ENCODE results near the gene RALGAPA2. TPM values are rescaled to one million over a fixed set of nuclear protein-coding genes. Genes with fewer than 3 reads are reported as not detected.
"Not testable (repeated sequence)": the region's sequence is repeated elsewhere in the genome, so short reads cannot be mapped to it uniquely, and the experiment has no call there.

RALGAPA2 gene
- total and polyA plus RNA-seq, 2 donors, result 15.3 to 41.6 TPM

DNA sequence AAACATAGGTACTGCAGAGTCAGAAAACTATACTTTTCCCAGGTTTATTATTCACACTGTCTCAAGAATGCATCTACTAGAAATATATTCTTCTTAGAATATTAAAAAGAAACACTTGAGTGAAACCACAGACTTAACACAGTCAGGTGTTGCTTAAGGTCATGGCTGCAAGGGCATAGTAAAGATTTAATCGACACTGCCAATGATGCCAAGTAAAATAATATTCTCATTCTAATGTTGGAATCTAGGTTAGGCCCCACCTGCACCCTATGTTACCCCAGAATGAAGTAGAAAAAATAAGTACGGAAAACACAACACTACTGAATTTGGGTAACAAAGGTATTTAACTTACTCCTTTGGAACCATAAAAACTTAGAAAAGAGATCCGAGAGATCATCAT is 155.0 kb downstream of the RALGAPA2 start:
- Histone ChIP-seq H3K4me1 (ENCODE audit: insufficient read depth) (no peaks in the 10 kb centered on the region), H3K36me3 (ENCODE audit: insufficient read depth) (peaks cover 3% of the 10 kb centered on the region), H3K4me3 (ENCODE audit: low read depth, low read length) (no peak overlapping the region), H3K27ac (ENCODE audit: low read depth) (no peak overlapping the region)
- WGBS, result 97% methylated on average over 3 of the region's 3 CpGs
- DNase-seq (ENCODE audit: extremely low spot score), result no peak

DNA sequence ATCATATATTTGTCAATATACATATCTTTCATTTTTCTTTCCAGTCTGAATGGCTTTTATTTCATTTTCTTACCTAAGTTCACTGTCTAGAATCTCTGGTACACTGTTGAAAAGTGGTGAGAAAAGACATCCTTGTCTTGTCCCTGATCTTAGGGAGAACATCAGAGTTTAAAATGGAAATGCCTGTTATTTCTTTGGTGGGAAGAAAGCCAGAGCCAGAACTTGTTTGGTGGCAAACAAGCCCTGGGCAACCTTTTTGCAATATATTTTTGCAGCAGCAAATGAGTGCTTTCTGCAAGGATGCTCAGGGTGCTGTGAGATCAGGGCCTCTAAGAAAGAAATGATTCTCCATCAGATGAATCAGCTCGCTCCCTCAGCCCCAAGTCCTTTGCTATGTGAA is 156.6 kb downstream of the RALGAPA2 start:
- no peak for DNase-seq (ENCODE audit: extremely low spot score)
- Histone ChIP-seq H3K4me3 (ENCODE audit: low read depth, low read length) (no peak overlapping the region), H3K27ac (ENCODE audit: low read depth) (no peak overlapping the region), H3K36me3 (ENCODE audit: insufficient read depth) (peaks cover 3% of the 10 kb centered on the region), H3K4me1 (ENCODE audit: insufficient read depth) (no peaks in the 10 kb centered on the region)
- WGBS, result 95% methylated on average over 1 of the region's 1 CpG

GRCh38 chr20:20554951-20555350 is 157.5 kb downstream of the RALGAPA2 start:
- DNase-seq (ENCODE audit: extremely low spot score), result no peak
- no peaks in the 10 kb centered on the region for H3K4me1 ChIP-seq (ENCODE audit: insufficient read depth)
- no peak overlapping the region for H3K4me3 ChIP-seq (ENCODE audit: low read depth, low read length)
- peaks cover 3% of the 10 kb centered on the region for H3K36me3 ChIP-seq (ENCODE audit: insufficient read depth)
- no peak overlapping the region for H3K27ac ChIP-seq (ENCODE audit: low read depth)
- WGBS, result 98% methylated on average over 2 of the region's 2 CpGs

GRCh38 chr20:20553541-20553940 is 158.9 kb downstream of the RALGAPA2 start:
- DNase-seq (ENCODE audit: extremely low spot score), result no peak
- H3K4me1 ChIP-seq (ENCODE audit: insufficient read depth), result no peaks in the 10 kb centered on the region
- peaks cover 3% of the 10 kb centered on the region for H3K36me3 ChIP-seq (ENCODE audit: insufficient read depth)
- no peak overlapping the region for H3K27ac ChIP-seq (ENCODE audit: low read depth)
- H3K4me3 ChIP-seq (ENCODE audit: low read depth, low read length), result no peak overlapping the region

DNA sequence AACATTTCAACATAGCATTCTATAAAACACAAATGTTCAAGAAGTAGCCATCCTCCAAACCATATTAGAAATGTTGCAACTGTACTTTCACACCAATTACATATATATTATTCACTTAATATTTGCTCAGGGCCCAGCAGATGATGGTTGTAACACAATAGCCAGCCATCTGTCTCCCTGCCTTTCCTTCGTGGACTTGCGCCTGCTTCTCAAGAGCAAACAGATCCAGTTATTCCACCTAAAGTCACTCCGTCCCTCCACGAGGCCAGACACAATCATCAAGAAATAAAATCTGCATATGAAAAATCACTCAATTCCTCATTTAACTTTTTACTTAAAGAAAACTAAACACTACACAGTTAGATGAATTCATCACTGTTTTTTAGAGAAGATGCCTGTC is 160.4 kb downstream of the RALGAPA2 start:
- DNase-seq (ENCODE audit: extremely low spot score), result no peak
- Histone ChIP-seq H3K4me1 (ENCODE audit: insufficient read depth) (no peaks in the 10 kb centered on the region), H3K4me3 (ENCODE audit: low read depth, low read length) (no peak overlapping the region), H3K36me3 (ENCODE audit: insufficient read depth) (peaks cover 3% of the 10 kb centered on the region), H3K27ac (ENCODE audit: low read depth) (no peak overlapping the region)
- 86% methylated on average over 4 of the region's 4 CpGs for WGBS

- DNase-seq (ENCODE audit: extremely low spot score), result no peak
- Histone ChIP-seq H3K4me3 (ENCODE audit: low read depth, low read length) (no peak overlapping the region), H3K27ac (ENCODE audit: low read depth) (no peak overlapping the region), H3K36me3 (ENCODE audit: insufficient read depth) (peaks cover 3% of the 10 kb centered on the region), H3K4me1 (ENCODE audit: insufficient read depth) (no peaks in the 10 kb centered on the region)
- whole genome bisulfite sequencing, result 67% methylated on average over 3 of the region's 3 CpGs
Measured at GRCh38 chr20:20551409-20551808, 161.0 kb downstream of the RALGAPA2 start.

DNA sequence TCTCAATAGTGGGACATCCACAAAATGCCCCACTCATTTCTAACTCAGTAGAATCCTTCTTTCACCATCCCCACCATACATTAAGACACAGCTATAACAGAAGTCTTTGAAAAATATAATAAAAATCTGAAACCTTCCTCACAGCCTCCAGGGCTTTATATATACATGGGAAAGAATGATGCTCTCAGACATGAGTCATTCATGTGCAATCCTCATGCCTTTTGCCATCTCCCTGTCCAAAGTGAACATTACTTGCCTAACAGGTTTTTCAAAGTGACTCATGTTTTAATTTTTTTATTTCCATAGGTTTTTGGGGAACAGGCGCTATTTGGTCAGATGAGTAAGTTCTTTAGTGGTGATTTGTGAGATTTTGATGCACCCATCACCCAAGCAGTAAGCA is 162.7 kb downstream of the RALGAPA2 start:
- DNase-seq (ENCODE audit: extremely low spot score), result no peak
- Histone ChIP-seq H3K36me3 (ENCODE audit: insufficient read depth) (no peaks in the 10 kb centered on the region), H3K4me1 (ENCODE audit: insufficient read depth) (no peaks in the 10 kb centered on the region), H3K27ac (ENCODE audit: low read depth) (no peak overlapping the region), H3K4me3 (ENCODE audit: low read depth, low read length) (no peak overlapping the region)
- 87% methylated on average over 1 of the region's 1 CpG for WGBS

DNA sequence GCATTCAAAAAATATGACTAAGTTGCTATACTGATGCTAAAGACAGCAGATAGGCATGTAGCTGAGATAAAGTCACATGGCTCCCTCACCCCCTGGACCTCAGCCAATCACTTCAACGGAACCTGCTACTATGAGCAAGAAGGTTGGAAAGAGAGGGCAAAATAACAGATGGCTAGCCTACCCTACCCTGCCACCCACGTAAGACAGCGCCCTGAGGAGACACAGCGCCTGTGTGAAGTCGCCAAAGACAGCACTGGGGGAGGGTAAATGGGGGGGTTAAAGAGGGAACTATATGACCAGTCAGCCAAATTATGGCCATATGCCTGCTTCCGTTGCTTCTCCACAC is 163.2 kb downstream of the RALGAPA2 start:
- no peak overlapping the region for H3K27ac ChIP-seq (ENCODE audit: low read depth)
- DNase-seq (ENCODE audit: extremely low spot score), result no peak
- no peak overlapping the region for H3K4me3 ChIP-seq (ENCODE audit: low read depth, low read length)
- WGBS, result 81% methylated on average over 6 of the region's 6 CpGs
- no peaks in the 10 kb centered on the region for H3K4me1 ChIP-seq (ENCODE audit: insufficient read depth)
- H3K36me3 ChIP-seq (ENCODE audit: insufficient read depth), result no peaks in the 10 kb centered on the region

DNA sequence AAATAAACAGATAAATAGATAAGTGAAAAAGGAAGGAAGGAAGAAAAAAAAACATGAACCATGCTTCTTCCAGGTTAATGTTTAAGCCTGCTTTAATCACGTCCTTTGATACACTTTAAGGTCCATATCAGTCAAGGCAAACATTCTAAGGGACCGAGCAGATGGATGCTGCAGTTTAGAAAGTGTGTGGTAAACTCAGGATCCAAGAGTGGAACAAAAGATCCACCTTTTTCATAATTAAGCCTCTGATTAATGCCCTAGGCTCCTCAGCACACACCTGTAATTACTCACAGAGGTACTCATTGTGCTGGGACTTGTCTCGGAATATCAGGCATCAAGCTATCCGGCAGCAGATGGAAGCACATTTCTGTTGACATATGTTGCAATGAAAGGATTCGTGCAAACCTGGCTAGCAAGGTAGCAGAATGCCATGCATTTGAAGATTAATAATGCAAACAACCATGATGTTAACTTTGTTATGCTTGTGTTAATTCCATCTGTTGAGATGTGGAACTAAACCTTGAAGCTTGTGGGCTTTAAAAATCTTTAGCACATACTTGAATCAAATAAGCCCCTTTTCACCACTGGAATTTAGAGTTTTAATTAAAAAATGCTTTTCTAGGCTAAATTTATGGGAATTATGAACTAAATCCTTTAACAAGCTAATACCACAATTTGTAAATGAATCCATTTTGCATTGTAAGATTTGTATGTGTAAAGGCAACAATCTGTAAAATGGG is 163.7 kb downstream of the RALGAPA2 start:
- WGBS, result 89% methylated on average over 5 of the region's 5 CpGs
- Histone ChIP-seq H3K4me1 (ENCODE audit: insufficient read depth) (no peaks in the 10 kb centered on the region), H3K4me3 (ENCODE audit: low read depth, low read length) (no peak overlapping the region), H3K36me3 (ENCODE audit: insufficient read depth) (no peaks in the 10 kb centered on the region), H3K27ac (ENCODE audit: low read depth) (no peak overlapping the region)
- no peak for DNase-seq (ENCODE audit: extremely low spot score)

- WGBS, result 90% methylated on average over 2 of the region's 2 CpGs
- no peaks in the 10 kb centered on the region for H3K4me1 ChIP-seq (ENCODE audit: insufficient read depth)
- no peaks in the 10 kb centered on the region for H3K36me3 ChIP-seq (ENCODE audit: insufficient read depth)
- H3K4me3 ChIP-seq (ENCODE audit: low read depth, low read length), result no peak overlapping the region
- DNase-seq (ENCODE audit: extremely low spot score), result no peak
- no peak overlapping the region for H3K27ac ChIP-seq (ENCODE audit: low read depth)
Measured at GRCh38 chr20:20547876-20548266, 164.6 kb downstream of the RALGAPA2 start.

DNA sequence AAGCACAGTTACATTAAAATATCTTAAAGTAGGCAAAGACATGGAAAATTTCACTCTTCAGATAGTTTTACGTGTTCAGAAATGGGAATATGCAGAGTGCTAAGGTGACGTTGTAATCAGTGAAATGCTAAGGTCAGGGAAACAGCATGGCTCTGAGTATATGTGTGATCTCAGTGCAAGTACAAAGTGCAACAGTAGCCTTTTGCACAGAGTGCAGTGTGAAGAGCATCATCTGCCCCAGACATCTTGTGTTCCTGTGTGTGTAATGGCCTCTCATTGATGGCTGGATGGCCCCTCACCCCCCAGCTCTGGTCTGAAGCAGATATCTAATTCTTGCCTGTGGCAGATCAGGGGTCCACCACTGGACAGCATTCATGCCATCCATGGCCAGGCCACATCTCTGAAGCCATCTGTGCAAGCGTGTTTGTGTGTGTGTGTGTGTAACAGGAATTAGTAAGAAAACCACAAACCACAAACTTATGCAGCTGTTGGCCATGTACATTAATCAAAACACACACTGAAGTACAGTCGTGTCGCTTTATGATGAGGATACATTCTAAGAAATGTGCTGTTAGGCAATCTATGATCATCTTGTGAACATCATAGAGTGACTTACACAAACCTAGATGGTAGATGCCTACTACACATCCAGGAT is 165.1 kb downstream of the RALGAPA2 start:
- WGBS, result 80% methylated on average over 5 of the region's 5 CpGs
- no peak for DNase-seq (ENCODE audit: extremely low spot score)
- Histone ChIP-seq H3K4me1 (ENCODE audit: insufficient read depth) (no peaks in the 10 kb centered on the region), H3K27ac (ENCODE audit: low read depth) (no peak overlapping the region), H3K4me3 (ENCODE audit: low read depth, low read length) (no peak overlapping the region), H3K36me3 (ENCODE audit: insufficient read depth) (no peaks in the 10 kb centered on the region)

- Histone ChIP-seq H3K4me3 (ENCODE audit: low read depth, low read length) (no peak overlapping the region), H3K36me3 (ENCODE audit: insufficient read depth) (no peaks in the 10 kb centered on the region), H3K4me1 (ENCODE audit: insufficient read depth) (no peaks in the 10 kb centered on the region), H3K27ac (ENCODE audit: low read depth) (no peak overlapping the region)
- WGBS, result 93% methylated on average over 6 of the region's 6 CpGs
- DNase-seq (ENCODE audit: extremely low spot score), result no peak
Measured at GRCh38 chr20:20546402-20546801, 166.0 kb downstream of the RALGAPA2 start.

DNA sequence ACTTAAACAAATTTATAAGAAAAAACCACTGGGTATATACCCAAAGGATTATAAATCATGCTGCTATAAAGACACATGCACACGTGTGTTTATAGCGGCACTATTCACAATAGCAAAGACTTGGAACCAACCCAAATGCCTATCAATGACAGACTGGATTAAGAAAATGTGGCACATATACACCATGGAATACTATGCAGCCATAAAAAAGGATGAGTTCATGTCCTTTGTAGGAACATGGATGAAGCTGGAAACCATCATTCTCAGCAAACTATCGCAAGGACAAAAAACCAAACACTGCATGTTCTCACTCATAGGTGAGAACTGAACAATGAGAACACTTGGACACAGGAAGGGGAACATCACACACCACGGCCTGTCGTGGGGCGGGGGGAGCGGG is 169.1 kb downstream of the RALGAPA2 start:
- H3K27ac ChIP-seq (ENCODE audit: low read depth); DNase-seq (ENCODE audit: extremely low spot score); H3K4me1 ChIP-seq (ENCODE audit: insufficient read depth); H3K4me3 ChIP-seq (ENCODE audit: low read depth, low read length); H3K36me3 ChIP-seq (ENCODE audit: insufficient read depth): not testable (repeated sequence)
- WGBS, result 97% methylated on average over 6 of the region's 7 CpGs

DNA sequence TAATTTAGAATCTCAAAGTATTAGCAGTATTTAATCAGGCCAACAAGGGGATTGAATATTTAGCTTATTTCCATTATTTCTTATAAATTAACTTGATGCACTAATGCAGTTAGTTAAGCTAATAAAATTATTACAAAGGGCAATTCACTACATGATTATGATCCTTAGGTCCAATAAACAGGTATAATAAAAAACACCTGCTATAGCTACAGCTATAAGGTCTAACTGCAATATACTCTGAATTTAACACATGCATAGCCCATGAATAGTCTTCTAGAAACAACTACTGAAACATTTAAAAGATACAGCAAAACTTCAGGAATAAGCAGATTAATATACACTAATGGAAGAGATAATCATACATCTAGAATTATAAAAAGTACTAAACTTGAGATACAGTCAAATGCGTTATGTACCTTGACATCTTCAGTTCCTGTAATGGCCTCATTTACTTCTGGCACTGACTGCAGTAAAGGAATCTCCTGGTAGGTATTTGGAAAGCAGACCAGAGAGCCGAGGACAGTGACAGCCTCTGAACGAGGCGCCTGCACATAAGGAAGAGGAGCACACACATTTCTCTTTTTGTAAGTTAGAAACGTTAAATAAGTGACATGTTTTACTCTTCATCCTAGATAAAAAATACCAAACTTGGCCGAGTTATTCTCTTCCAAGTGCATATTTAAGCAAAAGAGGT is 176.1 kb downstream of the RALGAPA2 start:
- H3K4me3 ChIP-seq (ENCODE audit: low read depth, low read length), result no peak overlapping the region
- no peaks in the 10 kb centered on the region for H3K4me1 ChIP-seq (ENCODE audit: insufficient read depth)
- peaks cover 3% of the 10 kb centered on the region for H3K36me3 ChIP-seq (ENCODE audit: insufficient read depth)
- 64% methylated on average over 6 of the region's 6 CpGs for WGBS
- no peak for DNase-seq (ENCODE audit: extremely low spot score)
- no peak overlapping the region for H3K27ac ChIP-seq (ENCODE audit: low read depth)

All from urinary bladder (tissue), 4 donors.